Epidermal melanocyte (primary cell): Measurements from ENCODE around the gene ADAMTSL2.

Source experiments
- DNase-seq: peaks from one replicate; pipeline ENCODE4 v3.0.0; 2011; ENCODE audit warnings: low spot score; ENCODE audit not compliant: insufficient read length

The ADAMTSL2 gene

DNA sequence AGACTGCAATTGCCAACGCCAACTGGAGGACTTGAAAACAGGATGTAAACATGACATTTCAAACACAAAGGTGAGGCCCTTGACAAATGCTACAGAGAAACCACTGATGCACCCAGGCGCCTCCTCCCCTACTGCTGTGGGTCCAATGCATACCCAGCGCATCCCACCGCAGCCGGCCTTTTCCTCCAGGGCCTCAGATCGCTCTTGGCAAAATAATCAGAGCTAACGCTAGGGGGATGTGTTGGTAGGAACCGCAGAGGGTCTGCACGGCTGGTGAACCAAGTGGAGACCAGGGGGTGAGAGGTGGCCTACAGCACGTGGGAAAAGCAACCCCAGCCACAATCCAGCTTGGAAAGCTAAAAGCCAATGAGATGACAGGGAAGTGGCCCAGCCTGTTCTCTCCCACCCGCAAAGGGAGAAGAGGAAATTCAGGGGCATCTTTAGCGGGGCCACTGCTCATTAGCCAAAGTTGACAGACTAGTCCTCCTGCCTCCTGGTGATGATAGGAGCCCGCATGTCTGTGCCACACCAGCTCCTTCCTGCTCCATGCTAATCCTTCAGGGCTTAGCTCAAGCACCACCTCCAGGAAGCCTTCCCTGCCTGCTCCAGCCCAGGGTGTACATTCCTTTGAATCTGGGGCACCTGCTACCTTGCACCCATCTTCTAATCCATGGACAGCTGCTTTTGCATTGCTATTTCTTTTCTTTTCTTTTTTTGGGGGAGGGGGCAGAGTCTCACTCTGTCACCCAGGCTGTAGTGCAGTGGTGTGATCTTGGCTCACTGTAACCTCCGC, 68.8 kb downstream of the ADAMTSL2 start:
- DNase-seq, result no peak

DNA sequence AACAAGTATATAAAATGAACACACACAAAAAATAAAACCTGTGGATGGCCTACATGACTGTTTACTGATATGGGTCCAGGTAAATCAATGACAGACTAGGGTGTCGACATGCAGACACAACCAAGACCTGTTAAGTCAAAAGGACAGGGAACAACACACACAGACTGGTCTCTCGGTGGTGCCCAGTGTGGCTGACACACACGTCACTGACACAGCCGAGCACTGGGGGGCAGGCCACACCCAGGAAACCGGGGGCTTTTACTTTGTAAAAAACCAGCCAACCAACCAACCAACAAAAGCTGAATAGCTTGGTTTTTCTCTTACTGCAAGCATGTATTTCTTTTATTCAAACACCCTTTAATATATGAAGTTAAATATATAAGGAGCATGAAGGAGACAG, 69.7 kb downstream of the ADAMTSL2 start:
- DNase-seq, result no peak

GRCh38 chr9:133604856-133605255, 70.4 kb downstream of the ADAMTSL2 start:
- DNase-seq, result no peak

GRCh38 chr9:133605446-133605845, 70.9 kb downstream of the ADAMTSL2 start:
- DNase-seq, result no peak

DNA sequence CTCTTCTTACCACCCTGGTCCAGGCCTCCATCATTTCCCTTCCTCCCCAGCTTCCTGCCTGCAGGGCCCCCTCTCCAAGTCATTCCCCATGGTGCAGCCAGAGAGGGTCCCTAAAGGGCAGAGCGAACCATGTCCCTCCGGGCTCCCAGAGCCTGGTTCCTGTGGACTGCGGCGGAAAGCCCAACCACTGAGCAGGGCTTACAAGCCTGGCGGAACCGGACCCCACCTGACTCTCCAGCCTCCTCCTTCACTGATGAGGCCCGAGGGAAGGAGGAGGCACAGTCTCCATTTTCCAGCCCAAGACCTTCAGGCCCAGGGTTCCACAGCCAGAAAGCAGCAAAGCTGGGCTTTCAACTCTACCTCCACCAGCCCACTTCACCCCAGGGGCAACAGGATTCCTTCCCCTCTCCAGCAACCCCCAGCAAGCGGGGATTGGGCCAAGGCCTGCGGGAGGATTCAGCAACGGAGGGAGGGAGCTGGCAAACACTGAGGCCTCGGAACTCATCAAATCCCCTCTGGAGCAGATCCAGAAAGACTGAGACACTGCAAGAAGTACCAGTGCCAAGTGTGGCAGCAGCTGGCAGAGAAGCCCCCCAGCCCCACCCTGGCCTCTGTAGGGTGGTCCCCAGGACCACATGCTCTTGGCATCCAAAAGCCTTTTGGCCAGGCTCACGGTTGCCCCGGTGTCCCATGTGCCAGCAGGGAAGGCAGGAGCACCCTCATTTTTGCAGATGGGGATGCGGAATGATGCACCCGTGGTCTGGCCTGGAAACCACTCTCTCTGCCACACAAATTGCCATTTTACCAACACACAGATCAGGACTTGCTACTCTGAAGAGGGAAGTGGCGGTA, 71.6 kb downstream of the ADAMTSL2 start:
- DNase-seq, result no peak

GRCh38 chr9:133606708-133607025, 72.2 kb downstream of the ADAMTSL2 start:
- DNase-seq, result no peak

GRCh38 chr9:133607381-133607780, 72.9 kb downstream of the ADAMTSL2 start:
- no peak for DNase-seq

- DNase-seq, result no peak
Measured at GRCh38 chr9:133607976-133608375, 73.5 kb downstream of the ADAMTSL2 start.

DNA sequence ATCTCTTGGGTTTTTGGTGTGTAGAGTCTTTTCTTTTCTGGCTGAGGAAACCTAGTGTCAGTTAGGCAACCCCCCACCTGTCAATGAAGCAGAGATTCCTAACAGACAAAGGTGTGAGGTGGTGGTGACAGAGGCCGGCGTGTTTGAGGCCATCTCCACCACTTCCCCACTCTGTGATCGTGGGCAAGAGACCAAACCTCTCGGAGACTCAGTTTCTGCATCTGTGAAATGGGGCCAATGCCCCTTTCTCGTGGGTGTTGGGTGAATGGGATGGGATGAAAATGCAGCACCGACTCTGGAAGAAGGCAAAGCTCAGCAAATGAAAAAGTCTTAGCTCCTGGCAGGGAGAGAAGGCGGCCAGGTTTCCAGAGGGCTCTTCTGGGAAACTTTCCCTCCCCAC, 73.9 kb downstream of the ADAMTSL2 start:
- no peak for DNase-seq

- no peak for DNase-seq
Measured at GRCh38 chr9:133608889-133609288, 74.4 kb downstream of the ADAMTSL2 start.

DNA sequence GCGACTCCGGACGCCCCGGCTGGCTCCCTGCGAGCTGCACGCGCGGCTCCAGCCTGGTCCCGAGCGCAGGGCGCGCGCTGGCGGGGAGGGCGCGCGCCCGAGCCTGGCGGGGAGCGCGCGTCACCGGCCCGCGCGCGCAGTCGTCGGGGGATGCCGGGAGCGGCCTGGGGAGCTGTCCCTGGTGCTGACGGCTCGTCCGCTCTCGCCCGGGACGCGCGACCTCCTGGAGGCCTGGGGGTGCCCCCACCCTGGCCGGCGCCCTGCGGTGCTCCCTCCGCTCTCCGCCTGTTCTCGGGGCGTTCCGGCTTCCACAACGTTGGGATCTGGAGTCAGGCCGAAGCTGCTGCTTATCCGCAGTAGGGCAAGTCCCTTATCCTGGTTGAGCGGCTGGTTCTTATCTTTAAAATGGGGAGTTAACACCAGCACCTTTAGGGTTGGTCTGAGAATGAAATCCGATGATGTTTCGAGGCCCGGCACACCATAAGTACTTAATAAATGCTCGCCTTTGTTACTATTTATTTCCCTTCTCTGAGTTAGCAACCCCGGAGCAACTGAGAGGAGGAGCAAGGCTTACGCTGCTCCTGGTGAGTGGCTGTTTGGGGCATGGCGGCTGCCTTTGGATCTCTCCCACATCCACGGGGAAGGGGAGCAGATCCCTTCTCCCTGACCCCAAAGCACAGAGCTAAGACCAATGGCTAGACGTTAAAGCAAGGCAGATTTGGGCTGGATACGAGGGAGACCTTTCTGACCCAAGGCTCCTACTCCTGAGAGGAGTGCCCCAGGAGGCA, 75.0 kb downstream of the ADAMTSL2 start, which contains the start of gene FAM163B:
Gene FAM163B, minus strand, starts transcription at position 79 of the 788 bp plus-strand sequence. CDS start 29,166 bp downstream, outside the sequence.
- no peak for DNase-seq

GRCh38 chr9:133610845-133611244, 76.3 kb downstream of the ADAMTSL2 start:
- DNase-seq, result no peak

GRCh38 chr9:133612051-133612450, 77.5 kb downstream of the ADAMTSL2 start:
- no peak for DNase-seq

DNA sequence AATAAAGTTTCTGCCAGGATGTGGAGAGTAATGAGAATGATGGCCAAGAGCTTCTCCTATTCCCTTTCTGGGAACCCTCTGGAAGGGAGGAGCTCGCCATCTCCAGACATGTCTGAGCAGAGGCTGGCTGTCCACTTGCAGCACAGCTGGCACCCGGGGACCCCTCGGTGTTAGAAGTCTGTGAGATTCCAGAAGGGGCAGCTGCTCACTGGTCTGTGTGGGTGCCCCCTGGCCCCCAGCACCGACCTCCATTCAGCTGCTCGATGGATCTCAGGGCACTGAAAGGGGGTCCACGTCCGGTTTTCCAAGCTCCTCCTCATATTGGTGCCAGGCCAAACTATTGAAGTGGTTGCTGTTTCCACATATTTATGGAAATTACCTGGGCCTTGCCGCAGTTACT, 78.3 kb downstream of the ADAMTSL2 start:
- DNase-seq, result no peak

- no peak for DNase-seq
Measured at GRCh38 chr9:133613432-133613831, 78.9 kb downstream of the ADAMTSL2 start.

- no peak for DNase-seq
Measured at GRCh38 chr9:133614056-133614455, 79.6 kb downstream of the ADAMTSL2 start.

DNA sequence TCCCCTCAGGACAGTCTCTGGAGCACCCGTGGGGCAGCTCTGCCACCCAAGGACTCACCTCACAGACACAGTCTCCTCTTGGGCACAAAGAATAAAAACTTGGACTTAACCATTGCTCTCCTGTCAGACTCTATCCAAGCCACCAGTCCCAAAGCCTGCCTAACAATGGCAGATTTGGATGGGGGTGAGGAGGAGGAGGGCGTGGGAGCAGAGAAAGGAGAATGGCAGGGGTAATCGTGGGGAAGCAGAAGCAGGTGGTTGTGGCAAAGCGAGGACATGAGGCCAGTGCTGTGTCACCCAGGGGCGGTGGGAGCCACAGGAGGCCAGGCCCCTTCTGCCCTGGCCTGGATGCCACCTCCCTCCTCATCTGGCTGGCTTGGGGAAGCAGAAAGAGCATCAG, 80.2 kb downstream of the ADAMTSL2 start:
- no peak for DNase-seq

GRCh38 chr9:133615186-133615585, 80.7 kb downstream of the ADAMTSL2 start:
- no peak for DNase-seq

GRCh38 chr9:133615606-133616188, 81.2 kb downstream of the ADAMTSL2 start:
- no peak for DNase-seq

GRCh38 chr9:133616643-133617405, 82.3 kb downstream of the ADAMTSL2 start:
- DNase-seq, result no peak

DNA sequence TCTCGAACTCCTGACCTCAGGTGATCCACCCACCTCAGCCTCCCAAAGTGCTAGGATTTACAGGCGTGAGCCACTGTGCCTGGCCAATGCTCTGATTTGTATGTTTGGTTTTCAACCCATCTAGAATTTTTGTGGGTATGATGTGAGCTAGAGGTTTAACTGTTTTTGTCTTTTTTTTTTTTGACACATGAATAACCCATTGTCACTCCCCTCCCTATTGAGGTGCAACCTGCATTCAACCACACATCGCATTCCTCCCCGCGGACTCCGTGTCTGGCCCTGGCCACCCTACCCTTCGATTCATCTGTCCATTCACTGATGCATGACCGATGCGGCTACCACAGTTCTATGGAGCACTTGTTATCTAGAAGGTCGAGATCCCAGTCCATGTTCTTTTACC, 84.2 kb downstream of the ADAMTSL2 start:
- DNase-seq, result no peak
